NCI-H187 treated with DMSO at 0.1 percent for 48 hours (cell line): ENCODE results near the gene PTGES3L.
"Not testable (repeated sequence)": the region's sequence is repeated elsewhere in the genome, so short reads cannot be mapped to it uniquely, and the experiment has no call there.

Experiments used
- DNase-seq: peaks from one replicate; lab custom pipeline; 2025; lab: John Stamatoyannopoulos, UW

Gene PTGES3L

DNA sequence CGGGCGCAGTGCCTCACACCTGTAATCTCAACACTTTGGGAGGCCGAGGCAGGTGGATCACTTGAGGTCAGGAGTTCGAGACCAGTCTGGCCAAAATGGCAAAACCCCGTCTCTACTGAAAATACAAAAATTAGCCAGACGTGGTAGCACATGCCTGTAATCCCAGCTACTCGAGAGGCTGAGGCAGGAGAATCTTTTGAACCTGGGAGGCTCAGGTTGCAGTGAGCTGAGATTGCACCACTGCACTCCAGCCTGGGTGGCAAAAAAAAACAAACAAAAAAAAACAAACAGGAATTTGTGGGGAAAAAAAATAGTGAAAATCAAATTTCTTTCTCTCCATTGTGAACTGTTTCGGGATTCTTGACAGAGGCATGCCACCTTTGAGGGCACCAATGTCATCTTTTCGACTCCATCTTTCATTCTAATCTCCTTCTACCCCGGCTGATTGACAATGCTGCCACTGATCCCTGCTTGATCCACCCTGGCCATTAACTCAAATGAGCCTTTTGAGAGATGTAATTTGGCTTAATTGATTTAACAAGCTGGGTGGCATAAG is 60.3 kb downstream of the PTGES3L start:
- DNase-seq, result not testable (repeated sequence)

DNA sequence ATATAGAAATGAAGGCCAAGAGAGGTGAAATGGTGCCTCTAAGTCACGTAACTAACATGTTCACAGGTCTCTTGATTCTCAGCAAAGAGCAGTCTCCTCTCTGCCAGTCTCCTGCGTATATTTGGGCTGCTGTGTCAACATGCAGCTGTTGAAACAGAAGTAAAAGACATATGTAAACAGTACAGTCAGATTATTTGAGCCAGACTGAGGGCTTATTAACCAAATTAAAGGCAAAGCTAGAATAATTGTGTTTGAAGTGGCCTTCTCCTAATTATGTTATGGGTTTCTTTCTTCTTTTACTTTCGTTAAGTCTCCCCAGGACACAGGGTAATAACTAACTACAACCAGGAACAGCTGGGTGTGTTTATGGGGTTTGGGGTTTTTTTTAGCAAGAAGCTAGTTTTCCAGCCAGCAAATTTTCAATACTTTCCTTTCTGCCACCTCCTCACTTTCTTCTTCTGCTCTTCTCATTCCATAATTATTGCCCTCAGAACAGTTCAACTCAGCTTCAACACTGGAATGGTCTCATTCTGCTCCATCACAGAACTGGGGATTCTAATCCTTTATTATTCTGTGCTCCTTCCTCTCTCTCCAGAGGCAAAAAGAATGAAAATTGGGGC is 60.9 kb downstream of the PTGES3L start:
- DNase-seq, result no peak
